SH-SY5Y (cell line): ENCODE data around the gene RRAGD.

Source experiments
- GATA2 ChIP-seq: IDR thresholded peaks from 2 replicates; pipeline ENCODE4 v1.6.1; 2011; ENCODE audit warnings: mild to moderate bottlenecking, low read depth, low read length
- GATA3 ChIP-seq: IDR thresholded peaks from 2 replicates; pipeline ENCODE4 v1.6.1; 2011; ENCODE audit warnings: low read depth, mild to moderate bottlenecking, low read length, moderate library complexity

GRCh38 chr6:89346433-89346832 is 65.6 kb downstream of the RRAGD start:
- no peak for TF ChIP-seq GATA3
- no peak for TF ChIP-seq GATA2
